HL-60 (cell line): ENCODE measurements around the gene BAZ2B.
A peak's percentile ranks its signal among the peaks of the same experiment; 100 is the strongest.

ENCODE experiments used
- DNase-seq, 2 experiments: peaks; one replicate each; pipeline ENCODE4 v3.0.0-alpha.2; 2010 to 2020; ENCODE audit warnings: low read depth in 1 of 2, low spot score in 1 of 2
- H3K27ac ChIP-seq: fragments of 250-450 bp; sonication (Bioruptor Pico); replicated peaks from 2 replicates; pipeline ENCODE4 v1.5.1; 2020; ENCODE audit warnings: mild to moderate bottlenecking, moderate library complexity
- H3K27me3 ChIP-seq: fragments of 250-450 bp; sonication (Bioruptor Pico); 2 replicates; pipeline ENCODE4 v1.5.1; 2021; ENCODE audit warnings: mild to moderate bottlenecking, moderate library complexity; ENCODE audit not compliant: insufficient read depth, poor library complexity, severe bottlenecking
- H3K4me3 ChIP-seq: replicated peaks from 2 replicates; pipeline ENCODE4 v1.5.1; 2011; ENCODE audit warnings: mild to moderate bottlenecking, control low read depth, low read length; ENCODE audit not compliant: insufficient read depth
- GABPA ChIP-seq: IDR thresholded peaks from 2 replicates; pipeline ENCODE4 v1.6.1; 2012; ENCODE audit warnings: low read depth
- POLR2AphosphoS5 ChIP-seq: IDR thresholded peaks from 2 replicates; pipeline ENCODE4 v1.6.1; 2012; ENCODE audit warnings: low read depth
- REST ChIP-seq: IDR thresholded peaks from 2 replicates; pipeline ENCODE4 v1.6.1; 2012; ENCODE audit warnings: low read depth; ENCODE audit not compliant: insufficient replicate concordance
- SPI1 ChIP-seq: IDR thresholded peaks from 2 replicates; pipeline ENCODE4 v1.6.1; 2012; ENCODE audit warnings: low read depth, mild to moderate bottlenecking, borderline replicate concordance
- TF ChIP-seq, protein P1 (sequence below): IDR thresholded peaks from one replicate; pipeline ENCODE4 v1.5.1; 2011; ENCODE audit warnings: low read length, control low read depth, inconsistent platforms; ENCODE audit not compliant: insufficient read depth

Gene BAZ2B

DNA sequence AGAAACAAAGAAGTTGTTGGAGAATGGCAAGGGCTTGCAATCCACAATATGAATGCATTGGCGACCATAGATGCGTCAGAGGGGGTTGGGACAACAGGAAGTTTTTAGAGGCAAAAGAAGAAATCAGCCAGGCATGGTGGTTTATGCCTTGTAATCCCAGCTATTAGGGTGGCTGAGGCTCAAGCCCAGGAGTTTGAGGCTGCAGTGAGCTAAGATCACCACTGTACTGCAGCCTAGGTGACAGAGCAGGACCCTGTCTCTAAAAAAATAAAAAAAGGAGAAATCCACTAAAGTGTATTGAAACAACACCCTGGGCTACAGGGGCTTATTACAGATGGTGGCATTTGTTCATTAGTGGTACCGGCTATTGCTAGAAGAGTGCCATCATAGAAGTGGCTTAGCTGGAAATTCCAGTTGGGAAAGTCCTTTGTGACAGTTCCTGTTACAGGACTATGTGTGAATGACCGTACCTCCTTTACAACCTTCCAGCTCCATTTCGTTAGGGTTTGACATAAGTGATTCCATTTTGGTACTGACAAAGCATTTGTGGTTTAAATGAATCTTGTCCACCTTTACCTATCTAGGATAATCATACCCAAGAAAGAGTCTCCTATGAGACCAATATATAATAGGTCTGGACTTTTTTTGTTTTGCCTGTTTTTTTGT lies 319.2 kb downstream of the BAZ2B start:
- no peak for DNase-seq
- no peak for TF ChIP-seq GABPA
- Histone ChIP-seq H3K27me3 (no peaks in the 10 kb centered on the region), H3K27ac (no peak overlapping the region), H3K4me3 (no peak overlapping the region)

- TF ChIP-seq REST = no peak
- TF ChIP-seq, protein P1, sequence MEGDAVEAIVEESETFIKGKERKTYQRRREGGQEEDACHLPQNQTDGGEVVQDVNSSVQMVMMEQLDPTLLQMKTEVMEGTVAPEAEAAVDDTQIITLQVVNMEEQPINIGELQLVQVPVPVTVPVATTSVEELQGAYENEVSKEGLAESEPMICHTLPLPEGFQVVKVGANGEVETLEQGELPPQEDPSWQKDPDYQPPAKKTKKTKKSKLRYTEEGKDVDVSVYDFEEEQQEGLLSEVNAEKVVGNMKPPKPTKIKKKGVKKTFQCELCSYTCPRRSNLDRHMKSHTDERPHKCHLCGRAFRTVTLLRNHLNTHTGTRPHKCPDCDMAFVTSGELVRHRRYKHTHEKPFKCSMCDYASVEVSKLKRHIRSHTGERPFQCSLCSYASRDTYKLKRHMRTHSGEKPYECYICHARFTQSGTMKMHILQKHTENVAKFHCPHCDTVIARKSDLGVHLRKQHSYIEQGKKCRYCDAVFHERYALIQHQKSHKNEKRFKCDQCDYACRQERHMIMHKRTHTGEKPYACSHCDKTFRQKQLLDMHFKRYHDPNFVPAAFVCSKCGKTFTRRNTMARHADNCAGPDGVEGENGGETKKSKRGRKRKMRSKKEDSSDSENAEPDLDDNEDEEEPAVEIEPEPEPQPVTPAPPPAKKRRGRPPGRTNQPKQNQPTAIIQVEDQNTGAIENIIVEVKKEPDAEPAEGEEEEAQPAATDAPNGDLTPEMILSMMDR = no peak
- TF ChIP-seq SPI1 = no peak
- no peak for TF ChIP-seq GABPA
- no peak for TF ChIP-seq POLR2AphosphoS5
- H3K27ac ChIP-seq = no peak overlapping the region; the same call in 1 of the 2 replicates
- no peak overlapping the region for H3K4me3 ChIP-seq
- no peaks in the 10 kb centered on the region for H3K27me3 ChIP-seq
- no peak for DNase-seq
These were observed 324.2 kb downstream of the BAZ2B start for GRCh38 chr2:159292157-159292556.

DNA sequence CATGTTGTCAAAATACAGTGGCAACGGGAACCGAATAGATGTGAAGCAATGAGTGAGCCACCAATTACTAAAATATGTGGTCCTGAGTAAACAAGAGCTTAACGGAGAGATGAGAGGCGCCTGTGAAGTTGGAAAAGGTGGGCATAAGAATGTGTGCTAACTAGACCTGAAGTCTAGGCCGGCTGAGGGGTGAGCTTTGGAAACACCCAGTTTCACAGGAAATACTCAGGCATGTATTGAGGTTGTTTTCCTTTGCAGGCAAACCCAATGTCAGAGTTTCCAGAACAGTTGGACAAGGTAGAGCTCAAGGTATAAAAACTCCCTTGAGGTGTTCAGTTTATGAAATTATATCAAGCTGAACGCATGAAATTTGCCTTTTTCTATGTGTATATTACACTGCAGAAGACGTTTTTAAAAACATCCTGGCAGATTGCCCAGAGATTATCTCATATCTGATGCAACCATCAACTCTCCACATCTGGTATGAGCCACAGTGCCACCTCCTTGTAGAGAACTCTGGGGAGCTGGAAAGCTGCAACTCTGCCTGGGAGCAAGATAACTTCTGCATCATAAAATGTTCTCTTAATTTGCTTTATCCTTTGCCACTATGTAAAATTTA lies 325.9 kb downstream of the BAZ2B start:
- Histone ChIP-seq H3K27me3 (no peaks in the 10 kb centered on the region), H3K27ac (peak overlapping the region; percentile 56), H3K4me3 (no peak overlapping the region)
- DNase-seq = peak; percentile 81 to 90
- TF ChIP-seq SPI1 (no peak), GABPA (no peak), POLR2AphosphoS5 (peak; percentile 84), REST (peak; percentile 20)
- TF ChIP-seq, protein P1 = peak; percentile 1

- DNase-seq = no peak
- no peaks in the 10 kb centered on the region for H3K27me3 ChIP-seq
- H3K27ac ChIP-seq = peak overlapping the region; percentile 87; the same call in 1 of the 2 replicates
- TF ChIP-seq POLR2AphosphoS5 (no peak), SPI1 (no peak), GABPA (no peak), REST (no peak)
- TF ChIP-seq, protein P1 = no peak
- H3K4me3 ChIP-seq = no peak overlapping the region
These were observed 328.6 kb downstream of the BAZ2B start for GRCh38 chr2:159287733-159288132.
